GM21390 (cell line): ENCODE data around the gene HELZ2.
"Not testable (repeated sequence)": the region's sequence is repeated elsewhere in the genome, so short reads cannot be mapped to it uniquely, and the experiment has no call there.

Source experiments
- ATAC-seq: cut with Tn5 transposase; IDR thresholded peaks from one replicate; pipeline ENCODE4 v1.9.1; 2021; ENCODE audit not compliant: unreplicated experiment

The HELZ2 gene

GRCh38 chr20:63574156-63574828 lies at the start of gene HELZ2:
Gene HELZ2, minus strand, starts transcription at chr20:63574239. Its CDS starts 1,854 bp downstream, at chr20:63572385.
- ATAC-seq: peak; percentile 54

- ATAC-seq: no peak
Measured at GRCh38 chr20:63622732-63623131, 48.7 kb upstream of the HELZ2 start.

GRCh38 chr20:63622096-63622495 lies 48.1 kb upstream of the HELZ2 start:
- no peak for ATAC-seq

GRCh38 chr20:63620991-63621390 lies 47.0 kb upstream of the HELZ2 start:
- no peak for ATAC-seq

- no peak for ATAC-seq
Measured at GRCh38 chr20:63619505-63619904, 45.5 kb upstream of the HELZ2 start.

GRCh38 chr20:63619086-63619485 lies 45.0 kb upstream of the HELZ2 start:
- ATAC-seq: no peak

GRCh38 chr20:63618291-63618980 lies 44.4 kb upstream of the HELZ2 start:
- ATAC-seq: no peak

GRCh38 chr20:63617876-63618265 lies 43.8 kb upstream of the HELZ2 start:
- no peak for ATAC-seq

- ATAC-seq: no peak
Measured at GRCh38 chr20:63617092-63617875, 43.2 kb upstream of the HELZ2 start.

GRCh38 chr20:63613863-63614594 lies 40.0 kb upstream of the HELZ2 start:
- ATAC-seq: not testable (repeated sequence)

GRCh38 chr20:63612276-63612931 lies 38.4 kb upstream of the HELZ2 start:
- ATAC-seq: no peak

- ATAC-seq: no peak
Measured at GRCh38 chr20:63611646-63612045, 37.6 kb upstream of the HELZ2 start.

GRCh38 chr20:63610581-63611435 lies 36.8 kb upstream of the HELZ2 start:
- ATAC-seq: no peak

- ATAC-seq: no peak
Measured at GRCh38 chr20:63606686-63607085, 32.6 kb upstream of the HELZ2 start.

GRCh38 chr20:63602321-63602720 lies 28.3 kb upstream of the HELZ2 start:
- ATAC-seq: no peak

- not testable (repeated sequence) for ATAC-seq
Measured at GRCh38 chr20:63601679-63602078, 27.6 kb upstream of the HELZ2 start.

GRCh38 chr20:63599396-63600050 lies 25.5 kb upstream of the HELZ2 start:
- ATAC-seq: no peak

GRCh38 chr20:63598479-63599395 lies 24.7 kb upstream of the HELZ2 start:
- no peak for ATAC-seq
